Astrocyte (in vitro differentiated cells and primary cell): ENCODE results near the gene PARD3B.

Experiments
- CTCF ChIP-seq: IDR thresholded peaks from 2 replicates; pipeline ENCODE4 v1.5.1; 2011; ENCODE audit warnings: low read depth, mild to moderate bottlenecking, inconsistent platforms, low read length, moderate library complexity; ENCODE audit not compliant: insufficient read depth
- EZH2 ChIP-seq: IDR thresholded peaks from 2 replicates; pipeline ENCODE4 v1.6.1; 2012; ENCODE audit warnings: mild to moderate bottlenecking, low read length, inconsistent platforms; ENCODE audit not compliant: insufficient read depth

GRCh38 chr2:205500065-205500464 is 954.8 kb downstream of the PARD3B start:
- TF ChIP-seq CTCF (no peak), EZH2 (no peak)
